Hepatocyte (in vitro differentiated cells): ENCODE data around the gene ART1. TPM values are rescaled to one million over a fixed set of nuclear protein-coding genes. Genes with fewer than 3 reads are reported as not detected.
A peak's percentile ranks its signal among the peaks of the same experiment; 100 is the strongest.

Source experiments
- DNase-seq: peaks from one replicate; pipeline ENCODE4 v3.0.0-alpha.2; 2016; ENCODE audit warnings: low spot score
- H2AFZ ChIP-seq: fragments of 200-600 bp; sonication (generic); 2 replicates; pipeline ENCODE4 v1.6.0; 2016; ENCODE audit warnings: antibody characterized with exemption, mild to moderate bottlenecking
- H3K27ac ChIP-seq: fragments of 200-600 bp; sonication (generic); 2 replicates; pipeline ENCODE4 v1.5.1; 2016; ENCODE audit warnings: mild to moderate bottlenecking
- H3K27me3 ChIP-seq: fragments of 200-600 bp; sonication (generic); 2 replicates; pipeline ENCODE4 v1.6.1; 2016
- H3K36me3 ChIP-seq: fragments of 200-600 bp; sonication (generic); replicated peaks from 2 replicates; pipeline ENCODE4 v1.5.1; 2016; ENCODE audit warnings: low read depth; ENCODE audit not compliant: insufficient read depth
- H3K4me1 ChIP-seq: fragments of 200-600 bp; sonication (generic); 2 replicates; pipeline ENCODE4 v1.5.1; 2016; ENCODE audit warnings: mild to moderate bottlenecking, moderate library complexity; ENCODE audit not compliant: insufficient read depth
- H3K4me2 ChIP-seq: fragments of 200-600 bp; sonication (generic); 2 replicates; pipeline ENCODE4 v1.6.0; 2016
- H3K4me3 ChIP-seq: fragments of 200-600 bp; sonication (generic); 2 replicates; pipeline ENCODE4 v1.5.1; 2016; ENCODE audit warnings: mild to moderate bottlenecking
- H3K79me2 ChIP-seq: fragments of 200-600 bp; sonication (generic); 2 replicates; pipeline ENCODE4 v1.6.0; 2017; ENCODE audit warnings: mild to moderate bottlenecking
- H3K9me2 ChIP-seq: fragments of 200-600 bp; sonication (generic); replicated peaks from 2 replicates; pipeline ENCODE4 v1.6.0; 2017; ENCODE audit warnings: mild to moderate bottlenecking; ENCODE audit not compliant: insufficient read depth
- H3K9me3 ChIP-seq: fragments of 200-600 bp; sonication (generic); 2 replicates; pipeline ENCODE4 v1.5.1; 2016; ENCODE audit warnings: low read depth, mild to moderate bottlenecking
- H4K20me1 ChIP-seq: fragments of 200-600 bp; sonication (generic); 2 replicates; pipeline ENCODE4 v1.6.0; 2016; ENCODE audit warnings: mild to moderate bottlenecking; ENCODE audit not compliant: insufficient read depth, poor library complexity, severe bottlenecking
- CTCF ChIP-seq: fragments of 200-600 bp; sonication (generic); IDR thresholded peaks from 2 replicates; pipeline ENCODE4 v1.5.1; 2016; ENCODE audit warnings: antibody characterized with exemption, mild to moderate bottlenecking; ENCODE audit not compliant: poor library complexity
- EZH2 ChIP-seq: fragments of 200-600 bp; sonication (generic); IDR thresholded peaks from 2 replicates; pipeline ENCODE4 v1.6.1; 2016; ENCODE audit warnings: antibody characterized with exemption, mild to moderate bottlenecking, borderline replicate concordance
- EZH2phosphoT487 ChIP-seq: fragments of 200-600 bp; sonication (generic); IDR thresholded peaks from one replicate; pipeline ENCODE4 v1.6.1; 2018; ENCODE audit warnings: antibody characterized with exemption, mild to moderate bottlenecking, low read depth, moderate library complexity; ENCODE audit not compliant: unreplicated experiment, severe bottlenecking
- WGBS: methylation state at CpG from one replicate; pipeline ENCODE4 v1.1.6; 2016; ENCODE audit warnings: low lambda C conversion rate; ENCODE audit errors: missing lambda C conversion rate; 5-methylcytosine and 5-hydroxymethylcytosine counted together
- polyA plus RNA-seq: library from polyadenylated mRNA; unstranded; fragments of >200 nt; fragmentation: Nextera tagmentation; extraction: Ambion mirVana; gene quantifications from 2 replicates; pipeline ENCODE4 v1.2.1, GENCODE V29; 2016
- total RNA-seq: library from RNA; depleted of rRNA; stranded (reverse); fragments of >200 nt; gene quantifications from 2 replicates; pipeline ENCODE4 v1.2.3, GENCODE V29; 2014

The ART1 gene
- total and polyA plus RNA-seq, 2 experiments from 2014 or later = not detected

DNA sequence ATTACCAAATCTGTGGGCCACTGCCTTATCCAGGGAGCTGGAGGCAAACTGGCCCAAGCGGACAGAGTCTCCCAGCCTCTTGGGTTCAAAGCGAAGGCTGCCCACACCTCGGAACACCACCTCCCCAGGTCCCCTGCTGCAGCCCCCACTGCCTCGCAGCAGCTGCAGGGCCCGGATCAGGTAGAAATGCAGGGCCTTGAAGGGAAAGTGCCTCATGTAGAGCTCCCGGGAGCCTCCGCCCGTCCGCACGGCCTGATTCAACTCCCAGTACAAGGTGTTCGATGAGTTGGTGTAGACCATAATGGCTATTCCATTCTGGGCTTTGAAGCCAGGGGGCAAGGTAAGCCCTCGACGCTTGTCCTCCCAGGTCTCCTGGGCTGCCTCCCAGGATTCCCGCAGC is 5.1 kb upstream of the ART1 start:
- no peak overlapping the region for H3K27ac ChIP-seq
- no peak overlapping the region for H3K4me3 ChIP-seq
- no peaks in the 10 kb centered on the region for H3K27me3 ChIP-seq
- H2AFZ ChIP-seq = no peak overlapping the region
- H4K20me1 ChIP-seq = no peaks in the 10 kb centered on the region
- H3K9me3 ChIP-seq = no peaks in the 10 kb centered on the region
- DNase-seq = no peak
- no peaks in the 10 kb centered on the region for H3K36me3 ChIP-seq
- no peak for TF ChIP-seq CTCF
- no peak for TF ChIP-seq EZH2phosphoT487
- TF ChIP-seq EZH2 = no peak
- peaks cover 12% of the 10 kb centered on the region for H3K4me1 ChIP-seq
- H3K4me2 ChIP-seq = no peak overlapping the region
- over 99% methylated on average over 14 of the region's 14 CpGs for WGBS
- H3K79me2 ChIP-seq = no peaks in the 10 kb centered on the region
- H3K9me2 ChIP-seq = no peaks in the 10 kb centered on the region

DNA sequence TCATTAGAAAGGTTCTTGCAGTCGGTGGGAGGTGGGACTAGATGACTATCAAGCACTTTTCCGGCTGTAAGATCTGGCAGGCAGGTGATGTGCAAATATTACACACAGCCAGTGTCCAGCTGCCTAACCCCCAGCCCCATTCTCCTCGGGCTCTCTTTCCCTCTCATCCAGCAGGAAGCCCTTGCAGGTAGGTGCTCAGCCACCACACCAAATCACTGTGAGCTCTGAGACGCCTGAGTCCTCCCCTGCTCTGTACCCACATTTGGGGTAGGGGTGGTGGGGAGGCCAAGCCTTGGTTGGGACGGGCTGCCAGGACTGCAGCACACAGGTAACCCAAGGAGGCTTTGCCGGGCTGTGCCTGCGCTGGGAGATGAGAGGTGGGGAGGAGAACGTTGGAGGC is 3.7 kb upstream of the ART1 start:
- Histone ChIP-seq H3K27me3 (no peaks in the 10 kb centered on the region), H3K27ac (no peak overlapping the region), H2AFZ (peak overlapping the region; percentile 46), H3K9me3 (no peaks in the 10 kb centered on the region), H4K20me1 (no peaks in the 10 kb centered on the region), H3K36me3 (no peaks in the 10 kb centered on the region), H3K4me2 (peak overlapping the region; percentile 96), H3K4me1 (peaks cover 12% of the 10 kb centered on the region), H3K9me2 (no peaks in the 10 kb centered on the region), H3K4me3 (no peak overlapping the region), H3K79me2 (no peaks in the 10 kb centered on the region)
- DNase-seq = no peak
- TF ChIP-seq EZH2phosphoT487 (no peak), CTCF (no peak), EZH2 (no peak)
- 63% methylated on average over 8 of the region's 8 CpGs for WGBS

DNA sequence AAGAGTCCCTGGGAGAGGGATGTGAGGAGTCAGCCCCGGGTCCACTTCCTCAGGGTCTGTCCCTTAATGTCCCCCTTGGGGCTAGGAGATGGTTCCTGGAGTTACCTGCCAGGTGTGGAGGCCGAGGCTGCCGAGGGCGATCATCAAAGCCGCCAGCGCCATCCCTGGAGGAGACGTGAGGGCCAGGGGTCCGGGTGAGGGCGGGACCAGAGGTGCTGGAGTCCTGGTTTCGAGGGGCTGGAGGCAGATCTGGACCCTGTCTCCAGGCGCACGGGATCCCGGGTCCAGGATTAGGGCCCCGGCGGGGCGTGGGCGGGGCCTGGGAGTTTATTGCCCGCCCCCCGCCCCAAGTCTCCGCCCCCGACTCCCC is 3.2 kb upstream of the ART1 start, which contains the start of gene ART5:
TSS of gene ART5 (minus strand) at position 292 of the 370 bp plus-strand sequence. CDS start at position 162, 130 bp downstream.
- peak within 1 kb of the TSS; percentile 71 for H3K4me3 ChIP-seq
- H3K4me2 ChIP-seq = peak within 1 kb of the TSS; percentile 96
- no peaks in the 10 kb centered on the region for H4K20me1 ChIP-seq
- WGBS = 23% methylated on average over 7 of the region's 21 CpGs
- H3K27ac ChIP-seq = peak within 1 kb of the TSS; percentile 66
- H3K36me3 ChIP-seq = no peaks in the 10 kb centered on the region
- DNase-seq = no peak
- H3K9me3 ChIP-seq = no peaks in the 10 kb centered on the region
- no peaks in the 10 kb centered on the region for H3K9me2 ChIP-seq
- no peak for TF ChIP-seq CTCF
- no peak for TF ChIP-seq EZH2phosphoT487
- TF ChIP-seq EZH2 = no peak
- H2AFZ ChIP-seq = peak within 1 kb of the TSS; percentile 90
- H3K4me1 ChIP-seq = peaks cover 12% of the 10 kb centered on the region
- H3K79me2 ChIP-seq = no peaks in the 10 kb centered on the region
- H3K27me3 ChIP-seq = no peaks in the 10 kb centered on the region
